Activated CD8-positive, alpha-beta T cell treated with anti-CD3 and anti-CD28 coated beads for 36 hours (primary cell): Measurements from ENCODE around the gene FGFBP3. TPM values are rescaled to one million over a fixed set of nuclear protein-coding genes. Genes with fewer than 3 reads are reported as not detected.

Experiments
- ATAC-seq: fragments of 200-7000 bp; cut with Tn5 transposase; one replicate; pipeline ENCODE4 v1.10.0; 2021; ENCODE audit warnings: mild to moderate bottlenecking, moderate library complexity
- CTCF ChIA-PET: fragments of 350-600 bp; sonication (Branson Sonifier 250); formaldehyde crosslinking; loops from one replicate; lab custom pipeline; 2021; ENCODE audit warnings: antibody characterized with exemption; lab: Charles Lee
- POLR2A ChIA-PET: fragments of 350-600 bp; sonication (Branson Sonifier 250); formaldehyde crosslinking; loops from one replicate; lab custom pipeline; 2021; ENCODE audit warnings: antibody characterized with exemption; lab: Charles Lee
- DNase-seq: peaks from one replicate; pipeline ENCODE4 v3.0.0-alpha.2; 2020
- H3K27ac Mint-ChIP-seq: one replicate; pipeline ENCODE4 v1.8.0; 2021; ENCODE audit warnings: mild to moderate bottlenecking, mixed read lengths
- H3K27me3 Mint-ChIP-seq: one replicate; pipeline ENCODE4 v1.8.0; 2021; ENCODE audit warnings: mixed read lengths
- H3K36me3 Mint-ChIP-seq: one replicate; pipeline ENCODE4 v1.8.0; 2021; ENCODE audit warnings: low read depth, mixed read lengths
- H3K4me1 Mint-ChIP-seq: one replicate; pipeline ENCODE4 v1.8.0; 2021; ENCODE audit warnings: low read depth, mixed read lengths
- H3K4me3 Mint-ChIP-seq: one replicate; pipeline ENCODE4 v1.8.0; 2021; ENCODE audit warnings: mild to moderate bottlenecking, moderate library complexity, mixed read lengths
- H3K9me3 Mint-ChIP-seq: one replicate; pipeline ENCODE4 v1.8.0; 2021; ENCODE audit warnings: mixed read lengths
- CTCF ChIP-seq: fragments of 200-600 bp; IDR thresholded peaks from one replicate; pipeline ENCODE4 v1.8.0; 2022; ENCODE audit warnings: antibody characterized with exemption, mild to moderate bottlenecking
- intact Hi-C: fragments of 100-400 bp; cut with micrococcal nuclease; formaldehyde crosslinking; loops from one replicate; pipeline ENCODE4 v1.10.0; 2022
- total RNA-seq, 2 experiments: library from RNA; stranded (reverse); gene quantifications; one replicate each; pipeline ENCODE4 v1.2.3, GENCODE V29; 2021

FGFBP3 gene
- total RNA-seq, 2 experiments from 2014 or later = 2.2 to 3.1 TPM

GRCh38 chr10:91944880-91945630 lies 35.8 kb upstream of the FGFBP3 start:
- ATAC-seq (peak; percentile 96), DNase-seq (peak; percentile 33)
- TF ChIP-seq CTCF = no peak
- Mint-ChIP-seq H3K36me3 (peaks cover 42% of the 10 kb centered on the region), H3K27ac (peak overlapping the region; percentile 88), H3K27me3 (no peaks in the 10 kb centered on the region), H3K4me1 (peaks cover 27% of the 10 kb centered on the region), H3K9me3 (no peaks in the 10 kb centered on the region), H3K4me3 (peak overlapping the region; percentile 46)
- POLR2A ChIA-PET = interaction anchor here (0.6 to 1.3 kb wide), 4 partner anchors 10 to 140 kb away, joined by 3 to 4 read pairs (median 4); partner anchors contain the start of gene BTAF1
- CTCF ChIA-PET = interaction anchor here (1.2 kb wide), 1 partner anchor 32 kb away, joined by 4 read pairs; no protein-coding TSS in a partner anchor
- intact Hi-C loops = no loop called here

- Mint-ChIP-seq H3K27me3 (no peaks in the 10 kb centered on the region), H3K9me3 (no peaks in the 10 kb centered on the region), H3K36me3 (peaks cover 41% of the 10 kb centered on the region), H3K27ac (no peak overlapping the region), H3K4me1 (peaks cover 36% of the 10 kb centered on the region), H3K4me3 (no peak overlapping the region)
- CTCF ChIA-PET = interaction anchor here (0.9 to 1.4 kb wide), 4 partner anchors 8 to 18 kb away, joined by 3 to 6 read pairs (median 3); partner anchors contain the start of gene BTAF1
- DNase-seq = no peak
- intact Hi-C loops = no loop called here
- POLR2A ChIA-PET = interaction anchor here (1.5 to 2.2 kb wide), 2 partner anchors 10 to 18 kb away, joined by 5 to 10 read pairs; partner anchors contain the start of gene BTAF1
- no peak for TF ChIP-seq CTCF
- no peak for ATAC-seq
These were observed 32.1 kb upstream of the FGFBP3 start for GRCh38 chr10:91941426-91941825.

GRCh38 chr10:91939653-91940052 lies 30.4 kb upstream of the FGFBP3 start:
- DNase-seq (no peak), ATAC-seq (no peak)
- ChIA-PET CTCF (interaction anchor here (1.5 kb wide), 1 partner anchor 15 kb away, joined by 4 read pairs; no protein-coding TSS in a partner anchor), POLR2A (interaction anchor here (0.9 kb wide), 1 partner anchor 12 kb away, joined by 4 read pairs; no protein-coding TSS in a partner anchor)
- H3K4me3 Mint-ChIP-seq = no peak overlapping the region
- no peaks in the 10 kb centered on the region for H3K9me3 Mint-ChIP-seq
- intact Hi-C loops = no loop called here
- H3K4me1 Mint-ChIP-seq = peaks cover 31% of the 10 kb centered on the region
- peaks cover 43% of the 10 kb centered on the region for H3K36me3 Mint-ChIP-seq
- no peak for TF ChIP-seq CTCF
- H3K27me3 Mint-ChIP-seq = no peaks in the 10 kb centered on the region
- H3K27ac Mint-ChIP-seq = no peak overlapping the region

- Mint-ChIP-seq H3K27ac (no peak overlapping the region), H3K36me3 (peaks cover 56% of the 10 kb centered on the region), H3K9me3 (no peaks in the 10 kb centered on the region), H3K4me1 (peaks cover 52% of the 10 kb centered on the region), H3K27me3 (no peaks in the 10 kb centered on the region), H3K4me3 (no peak overlapping the region)
- DNase-seq = no peak
- no peak for ATAC-seq
- ChIA-PET CTCF (interaction anchor here (0.9 to 1.0 kb wide), 3 partner anchors 12 to 177 kb away, joined by 3 to 5 read pairs (median 3); partner anchors contain the start of gene BTAF1), POLR2A (no interaction called here)
- no peak for TF ChIP-seq CTCF
- intact Hi-C loops = no loop called here
These were observed 26.6 kb upstream of the FGFBP3 start for GRCh38 chr10:91935886-91936285.

GRCh38 chr10:91932737-91933136 lies 23.5 kb upstream of the FGFBP3 start:
- Mint-ChIP-seq H3K27me3 (no peaks in the 10 kb centered on the region), H3K4me3 (no peak overlapping the region), H3K9me3 (no peaks in the 10 kb centered on the region), H3K27ac (no peak overlapping the region), H3K4me1 (peaks cover 59% of the 10 kb centered on the region), H3K36me3 (peaks cover 50% of the 10 kb centered on the region)
- DNase-seq (no peak), ATAC-seq (no peak)
- CTCF ChIA-PET = interaction anchor here (0.9 to 1.4 kb wide), 5 partner anchors 9 to 77 kb away, joined by 3 read pairs; partner anchors contain the start of gene BTAF1
- intact Hi-C loops = no loop called here
- TF ChIP-seq CTCF = no peak
- POLR2A ChIA-PET = interaction anchor here (1.4 kb wide), 1 partner anchor 9 kb away, joined by 3 read pairs; no protein-coding TSS in a partner anchor
